Lung (tissue), 12 donors: ENCODE measurements around the gene KDM3A. TPM values are rescaled to one million over a fixed set of nuclear protein-coding genes. Genes with fewer than 3 reads are reported as not detected.

Source experiments
- ATAC-seq: fragments of 200-7000 bp; cut with Tn5 transposase; one replicate; pipeline ENCODE4 v1.9.1; 2020; ENCODE audit warnings: moderate number of reproducible peaks; ENCODE audit not compliant: insufficient read depth, low FRiP score
- DNase-seq, 3 donors: peaks; one replicate each; pipeline ENCODE4 v3.0.0-alpha.2; 2013 to 2017
- H3K27ac ChIP-seq, 2 donors: one replicate each; pipeline ENCODE4 v1.5.1; 2013; ENCODE audit warnings: mild to moderate bottlenecking in 2 of 2, moderate library complexity in 2 of 2, control low read depth in 1 of 2, inconsistent platforms in 1 of 2, low read depth in 1 of 2, low read length in 1 of 2
- H3K27me3 ChIP-seq, 3 donors: one replicate each; pipeline ENCODE4 v1.5.1; 2013; ENCODE audit warnings: low read length in 2 of 3; ENCODE audit not compliant: control insufficient read depth in 3 of 3, insufficient read depth in 3 of 3
- H3K36me3 ChIP-seq, 4 donors: one replicate each; pipeline ENCODE4 v1.5.1; 2013; ENCODE audit warnings: low read length in 4 of 4, mild to moderate bottlenecking in 1 of 4, moderate library complexity in 1 of 4; ENCODE audit not compliant: control insufficient read depth in 4 of 4, insufficient read depth in 4 of 4
- H3K4me1 ChIP-seq, 5 donors: one replicate each; pipeline ENCODE4 v1.5.1; 2013; ENCODE audit warnings: low read length in 5 of 5, mild to moderate bottlenecking in 2 of 5, moderate library complexity in 1 of 5; ENCODE audit not compliant: control insufficient read depth in 5 of 5, insufficient read depth in 5 of 5
- H3K4me3 ChIP-seq: one replicate; pipeline ENCODE4 v1.5.1; 2013; ENCODE audit warnings: mild to moderate bottlenecking, control low read depth, moderate library complexity
- H3K9ac ChIP-seq, 2 donors: one replicate each; pipeline ENCODE4 v1.5.1; 2013; ENCODE audit warnings: low read length in 2 of 2, control low read depth in 1 of 2; ENCODE audit not compliant: insufficient read depth in 1 of 2
- H3K9me3 ChIP-seq, 4 donors: one replicate each; pipeline ENCODE4 v1.5.1; 2013; ENCODE audit warnings: low read length in 3 of 4, mild to moderate bottlenecking in 1 of 4, moderate library complexity in 1 of 4; ENCODE audit not compliant: control insufficient read depth in 4 of 4, insufficient read depth in 3 of 4
- CTCF ChIP-seq: IDR thresholded peaks from 2 replicates; pipeline ENCODE4 v1.5.1; 2012; ENCODE audit warnings: mild to moderate bottlenecking; ENCODE audit errors: control extremely low read depth, extremely low read depth
- WGBS, 2 donors: extraction: QIAGEN DNeasy Blood & Tissue Kit; methylation state at CpG; one replicate each; pipeline ENCODE4 v1.1.7; 2013; 5-methylcytosine and 5-hydroxymethylcytosine counted together
- polyA plus RNA-seq, 2 donors: library from polyadenylated mRNA; stranded (reverse); fragments of 200-250 nt; gene quantifications; one replicate each; pipeline ENCODE4 v1.2.1, GENCODE V29; 2013
- total RNA-seq, 2 donors: library from RNA; depleted of rRNA in 1 of 2; stranded (reverse); fragments of >200 nt in 1 of 2; gene quantifications; one replicate each; pipeline ENCODE4 v1.2.1, GENCODE V29; 2014 to 2021
- donor health status: control.
- donor health status: control.
- donor health status: Bipolar disorder and iron deficiency.
- donor health status: healthy.
- donor health status: DM: yes; HTN: yes; CAD: no.

Gene KDM3A
- total and polyA plus RNA-seq, 4 donors, result 17.5 to 130 (median 27.9) TPM

GRCh38 chr2:86398500-86399474 lies 42.4 kb upstream of the KDM3A start:
- Histone ChIP-seq H3K27me3 (no peaks in the 10 kb centered on the region), H3K9ac (no peak overlapping the region), H3K4me1 (peaks cover 0 to 2% (median 0%) of the 10 kb centered on the region in 5 donors), H3K36me3 (no peaks in the 10 kb centered on the region), H3K4me3 (no peak overlapping the region), H3K9me3 (peaks cover 0 to 2% (median 0%) of the 10 kb centered on the region in 4 donors), H3K27ac (no peak overlapping the region)
- ATAC-seq, result no peak
- no peak for DNase-seq
- WGBS, 2 donors, result 85 to 89% methylated on average over 7 of the region's 7 CpGs
- no peak for TF ChIP-seq CTCF

- peaks cover 0 to 2% (median 0%) of the 10 kb centered on the region in 4 donors for H3K9me3 ChIP-seq
- DNase-seq (no peak), ATAC-seq (no peak)
- H3K4me3 ChIP-seq, result no peak overlapping the region
- no peak overlapping the region for H3K9ac ChIP-seq
- WGBS, 2 donors, result 62 to 96% methylated on average over 1 of the region's 1 CpG
- H3K27ac ChIP-seq, result no peak overlapping the region
- H3K4me1 ChIP-seq, result peaks cover 0 to 2% (median 0%) of the 10 kb centered on the region in 5 donors
- no peaks in the 10 kb centered on the region for H3K27me3 ChIP-seq
- H3K36me3 ChIP-seq, result no peaks in the 10 kb centered on the region
- no peak for TF ChIP-seq CTCF
These were observed 40.9 kb upstream of the KDM3A start for GRCh38 chr2:86400321-86400720.

- Histone ChIP-seq H3K4me1 (peaks cover 0 to 5% (median 2%) of the 10 kb centered on the region in 5 donors), H3K4me3 (no peak overlapping the region), H3K36me3 (no peaks in the 10 kb centered on the region), H3K27ac (no peak overlapping the region), H3K9me3 (no peaks in the 10 kb centered on the region), H3K27me3 (no peaks in the 10 kb centered on the region), H3K9ac (no peak overlapping the region)
- TF ChIP-seq CTCF, result no peak
- DNase-seq (no peak), ATAC-seq (no peak)
These were observed 30.6 kb upstream of the KDM3A start for GRCh38 chr2:86410581-86410980.
